Airway epithelial cell (primary cell): ENCODE measurements around the gene TOR1AIP2. TPM values are rescaled to one million over a fixed set of nuclear protein-coding genes. Genes with fewer than 3 reads are reported as not detected.

ENCODE experiments used
- total RNA-seq: library from RNA; depleted of rRNA; stranded (reverse); fragments of >200 nt; gene quantifications from 2 replicates; pipeline ENCODE4 v1.2.3, GENCODE V29; 2015

TOR1AIP2 gene
- total RNA-seq: 53.5 and 60.9 TPM in 2 replicates

GRCh38 chr1:179877586-179878265 lies at the start of gene TOR1AIP2:
Gene TOR1AIP2 (minus strand): TSS chr1:179877803. CDS start chr1:179852665, 25,138 bp downstream.

GRCh38 chr1:179882253-179883039 lies 4.8 kb upstream of the TOR1AIP2 start, which contains the start of gene TOR1AIP1:
Gene TOR1AIP1 (plus strand): TSS chr1:179882285. CDS start chr1:179882503, 218 bp downstream.

Other genes starting within 250 kb of the TOR1AIP2 start
- not detected in 2 replicates for gene FAM163A, start 134.5 kb downstream of the TOR1AIP2 start, total RNA-seq
- gene TOR1AIP1, start 4.5 kb upstream of the TOR1AIP2 start, total RNA-seq: 29.0 and 35.3 TPM in 2 replicates
- 24.3 and 34.5 TPM in 2 replicates for gene CEP350, start 77.0 kb upstream of the TOR1AIP2 start, total RNA-seq